GM18526 (cell line): Measurements from ENCODE around the gene RNF157.

Experiments
- POLR2A ChIP-seq: IDR thresholded peaks from 3 replicates; pipeline ENCODE4 v1.6.1; 2011; ENCODE audit not compliant: insufficient read length; ENCODE audit errors: extremely low read depth

Gene RNF157

DNA sequence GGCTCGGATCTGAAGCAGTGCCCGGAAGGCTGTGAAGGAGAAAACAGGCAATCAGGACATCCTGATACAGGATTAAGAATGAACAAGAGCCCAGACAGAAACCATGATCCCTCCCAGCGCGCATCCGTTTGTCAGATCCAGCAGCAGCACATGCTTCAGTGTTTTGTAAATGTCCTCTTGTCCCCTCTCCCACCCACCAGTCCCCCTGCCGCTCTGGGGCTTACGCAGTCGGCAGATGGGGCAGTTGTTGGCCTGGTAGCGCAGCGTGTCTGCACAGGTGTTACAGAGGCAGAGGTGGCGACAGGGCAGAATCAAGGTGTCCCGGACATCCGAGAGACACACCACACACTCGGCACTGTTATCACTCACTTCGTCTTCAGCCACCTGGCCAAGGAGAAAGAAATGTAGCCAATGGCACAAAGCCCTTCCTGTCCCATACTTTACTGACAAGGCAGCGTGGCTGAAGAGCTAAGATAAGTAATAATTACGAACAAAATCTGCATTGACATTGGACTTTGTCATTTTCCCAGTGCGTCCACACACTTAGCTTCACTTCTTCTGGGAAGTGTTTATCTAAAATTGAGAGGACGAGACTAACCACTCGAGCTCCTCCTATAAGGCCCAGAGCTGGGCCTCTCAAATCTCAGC lies 78.5 kb downstream of the RNF157 start:
- TF ChIP-seq POLR2A: no peak

DNA sequence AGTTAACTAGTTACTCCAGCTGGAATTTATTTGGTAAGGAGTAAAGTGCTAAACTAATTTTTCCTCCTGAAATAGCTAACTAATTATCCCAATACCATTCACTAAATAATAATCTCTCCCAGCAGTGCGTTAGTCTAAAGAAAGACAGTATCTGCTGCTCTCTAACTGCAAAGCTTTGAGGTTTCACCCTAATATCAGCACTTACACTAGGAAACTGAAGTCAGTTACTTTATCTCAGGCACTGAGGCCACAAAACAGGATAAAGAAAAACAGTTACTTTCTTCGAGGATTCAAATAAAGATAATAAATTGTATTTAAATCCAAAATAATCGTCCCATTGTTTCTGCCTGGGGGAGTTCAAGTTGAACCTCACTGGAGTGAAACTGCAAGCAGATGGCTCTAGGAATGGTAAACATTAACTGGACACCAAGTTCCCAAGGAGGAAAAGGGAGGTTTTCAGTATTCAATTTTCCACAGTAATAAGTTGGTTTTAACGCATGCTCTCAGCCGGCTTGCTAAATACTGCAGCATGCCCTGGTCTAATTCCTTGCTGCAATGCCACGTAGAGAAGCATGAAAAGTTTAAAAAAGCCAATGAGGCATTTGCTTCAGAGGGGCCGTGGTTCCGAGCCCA lies 79.3 kb downstream of the RNF157 start:
- TF ChIP-seq POLR2A: no peak

DNA sequence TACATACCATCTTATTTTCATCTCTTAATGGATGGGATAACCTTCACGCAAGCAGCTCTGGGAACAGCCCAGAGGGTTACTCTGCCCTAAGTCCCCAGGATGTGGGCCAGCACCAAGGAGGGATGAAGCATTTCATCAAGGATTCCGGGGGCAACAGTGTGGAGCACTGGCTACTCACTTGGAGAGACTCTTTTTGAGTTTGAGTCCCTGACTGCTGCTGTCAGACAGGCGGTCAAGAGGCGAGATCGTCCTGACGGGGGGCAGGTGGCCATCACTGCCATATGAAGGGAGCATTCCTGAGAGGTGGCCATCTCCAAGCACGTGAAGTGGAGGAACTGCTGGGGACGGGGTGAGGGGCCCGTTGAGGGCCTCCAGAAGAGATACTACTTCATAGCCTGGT lies 81.1 kb downstream of the RNF157 start:
- no peak for TF ChIP-seq POLR2A

DNA sequence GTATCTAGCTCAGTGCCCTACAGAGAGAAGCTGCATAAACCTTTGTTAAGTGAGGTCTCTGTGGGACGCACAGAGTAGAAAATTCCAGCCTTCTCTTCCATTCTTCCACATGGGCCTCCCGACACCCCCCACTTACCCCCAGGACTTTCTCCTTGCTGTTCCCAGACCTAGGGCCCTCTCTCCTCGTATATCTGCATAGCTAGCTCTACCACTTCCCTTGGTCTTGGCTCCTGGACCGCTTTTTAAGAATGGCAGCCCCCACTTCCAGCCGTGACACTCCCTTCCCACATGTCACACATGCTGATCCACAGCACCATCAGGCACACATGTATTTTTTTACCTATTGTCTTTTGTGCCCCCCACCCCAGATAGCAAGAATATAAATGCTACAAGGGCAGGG lies 82.5 kb downstream of the RNF157 start:
- no peak for TF ChIP-seq POLR2A

DNA sequence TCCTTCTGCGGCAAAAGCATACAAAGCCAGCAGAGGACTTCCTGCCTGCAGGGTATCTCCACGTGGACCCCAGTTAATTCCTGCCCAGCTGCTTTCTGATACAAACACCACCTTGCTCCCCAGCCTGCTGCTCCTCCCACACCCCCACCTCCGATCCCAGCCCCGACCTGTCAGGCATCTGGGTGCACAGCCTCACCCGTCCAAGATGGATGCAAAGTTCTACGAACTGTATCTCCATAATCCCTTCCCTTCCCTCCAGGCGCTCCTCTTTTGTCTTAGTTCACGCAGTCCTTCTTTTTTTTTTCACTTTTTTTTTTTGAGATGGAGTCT lies 83.7 kb downstream of the RNF157 start:
- TF ChIP-seq POLR2A: no peak

DNA sequence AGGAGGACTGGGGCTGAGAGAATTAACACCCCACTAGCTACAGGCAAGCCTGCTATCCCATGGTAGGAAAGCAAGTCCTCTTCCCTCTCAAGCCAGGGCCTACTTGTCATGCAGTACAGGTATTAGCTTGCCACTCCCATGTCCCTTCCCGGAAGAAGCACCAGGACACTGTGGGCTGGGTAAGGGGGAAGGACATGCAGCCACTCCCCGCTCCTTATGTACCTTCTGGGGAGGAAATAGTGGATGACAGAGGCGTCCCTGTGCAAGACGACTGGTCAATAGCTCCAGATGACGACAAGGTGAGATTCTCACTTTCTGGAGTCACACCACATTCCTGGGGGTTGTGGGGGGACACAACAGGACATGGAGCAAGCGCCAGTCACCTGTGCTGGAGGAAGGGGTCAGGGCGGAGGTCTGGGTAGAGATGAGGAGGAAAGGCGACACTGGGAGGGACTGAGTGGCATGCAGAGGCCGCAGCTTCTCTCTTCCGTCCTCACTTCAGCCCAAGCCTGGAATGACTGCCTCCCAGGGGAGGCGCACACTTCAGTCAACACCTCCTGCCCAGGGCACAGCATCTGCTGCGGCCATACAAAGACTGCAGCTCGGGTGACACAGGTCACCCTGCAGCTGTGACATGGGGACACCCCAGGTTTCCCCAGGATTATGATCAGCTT lies 84.2 kb downstream of the RNF157 start:
- no peak for TF ChIP-seq POLR2A

DNA sequence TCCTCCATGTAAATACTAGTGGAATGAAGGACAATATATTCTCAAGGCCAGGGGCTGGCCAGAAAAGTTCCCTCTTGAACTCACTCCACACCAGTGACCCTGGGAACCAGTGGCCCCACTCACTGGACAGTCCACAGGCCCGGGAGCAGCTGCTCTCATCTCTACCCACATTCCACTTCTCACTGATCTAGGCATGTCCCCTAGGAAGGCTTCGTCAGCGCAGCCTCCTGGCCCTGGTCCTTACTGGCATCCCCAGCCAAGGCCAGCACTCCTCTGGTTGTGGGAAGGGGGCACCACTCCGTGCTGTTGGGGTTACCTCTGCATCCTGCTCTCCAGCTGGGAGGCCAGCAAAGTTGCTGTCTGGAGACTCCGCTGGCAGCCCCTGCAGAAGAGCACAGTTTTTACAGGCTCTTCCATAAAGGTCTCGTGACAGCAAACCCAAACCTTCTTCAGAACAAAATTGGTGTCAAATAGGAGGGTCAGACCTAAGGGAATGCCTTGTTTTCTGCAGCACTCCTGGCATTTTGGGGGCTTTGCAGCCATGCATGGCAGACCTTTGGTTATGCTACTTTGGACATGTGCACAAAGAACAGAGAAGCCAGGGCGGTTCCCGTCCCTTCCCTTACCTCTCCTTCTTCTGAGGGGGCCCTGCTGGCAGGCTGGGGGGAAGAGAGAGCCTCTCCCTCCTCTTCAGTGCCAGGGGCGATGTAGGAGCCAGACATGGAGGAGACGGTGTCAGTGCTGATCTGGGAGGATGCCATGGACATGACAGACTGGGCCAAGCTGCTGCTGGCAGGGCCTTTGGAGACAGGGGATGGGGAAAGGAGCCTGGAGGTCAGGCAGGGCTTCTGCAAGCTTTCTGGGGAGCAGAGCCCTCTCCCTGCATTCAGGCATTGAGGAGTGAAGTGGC lies 85.1 kb downstream of the RNF157 start:
- TF ChIP-seq POLR2A: no peak

DNA sequence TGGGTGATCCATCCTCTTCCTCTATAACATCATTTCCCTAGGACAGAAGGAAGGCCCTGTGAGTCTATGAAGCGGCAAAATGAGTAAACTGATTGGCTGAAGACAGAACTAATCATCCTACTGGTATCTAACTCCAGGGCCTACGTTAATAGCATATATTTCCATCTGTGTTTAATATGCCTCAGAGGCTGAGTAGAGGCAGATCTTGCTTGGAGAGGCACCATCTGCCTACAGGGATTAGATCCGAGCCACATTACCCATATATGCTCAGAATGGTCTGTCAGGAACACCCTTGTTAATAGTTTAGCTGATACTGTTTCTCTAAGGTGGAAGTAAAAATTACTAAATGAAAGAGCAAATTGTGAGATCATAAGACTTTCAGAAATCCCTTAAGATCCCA lies 86.0 kb downstream of the RNF157 start:
- TF ChIP-seq POLR2A: no peak

DNA sequence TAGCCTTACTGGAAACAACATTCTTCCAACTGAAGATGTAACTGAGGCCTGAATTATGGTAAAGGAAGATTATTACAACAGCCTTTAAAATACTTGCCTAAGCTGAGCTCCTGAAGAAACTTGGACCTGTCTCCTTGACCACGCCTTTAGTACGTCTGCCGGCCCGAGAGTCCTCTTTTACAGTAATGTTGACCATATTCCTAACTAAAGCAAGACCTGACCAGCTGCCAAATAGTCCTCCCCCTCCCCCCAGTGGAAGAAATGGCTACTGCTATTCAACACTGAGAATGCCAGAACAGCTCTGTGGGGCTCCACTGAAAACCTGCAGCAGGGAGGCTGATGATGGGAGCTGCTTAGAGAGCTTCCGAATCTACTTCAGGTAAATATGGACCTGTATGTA lies 86.7 kb downstream of the RNF157 start:
- no peak for TF ChIP-seq POLR2A

DNA sequence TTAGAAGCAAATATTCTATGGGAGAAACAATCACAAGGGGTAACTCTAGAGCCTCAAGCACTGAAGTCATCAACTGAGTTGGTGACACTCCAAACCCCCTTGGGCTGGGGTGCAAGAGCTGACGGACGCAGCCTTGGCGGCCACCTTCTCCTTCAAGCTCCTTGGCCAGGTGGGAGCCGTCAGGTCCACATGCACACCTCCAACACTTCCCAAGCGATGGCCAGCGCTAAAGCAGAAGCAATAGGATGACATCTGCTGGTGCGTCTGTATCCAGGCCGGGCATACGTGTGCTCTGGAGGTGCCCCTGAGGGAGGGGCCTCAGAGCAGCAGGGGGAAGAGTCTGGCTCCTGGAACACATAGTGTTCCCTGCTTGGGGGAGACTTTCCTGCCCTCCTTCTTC lies 87.1 kb downstream of the RNF157 start:
- no peak for TF ChIP-seq POLR2A

DNA sequence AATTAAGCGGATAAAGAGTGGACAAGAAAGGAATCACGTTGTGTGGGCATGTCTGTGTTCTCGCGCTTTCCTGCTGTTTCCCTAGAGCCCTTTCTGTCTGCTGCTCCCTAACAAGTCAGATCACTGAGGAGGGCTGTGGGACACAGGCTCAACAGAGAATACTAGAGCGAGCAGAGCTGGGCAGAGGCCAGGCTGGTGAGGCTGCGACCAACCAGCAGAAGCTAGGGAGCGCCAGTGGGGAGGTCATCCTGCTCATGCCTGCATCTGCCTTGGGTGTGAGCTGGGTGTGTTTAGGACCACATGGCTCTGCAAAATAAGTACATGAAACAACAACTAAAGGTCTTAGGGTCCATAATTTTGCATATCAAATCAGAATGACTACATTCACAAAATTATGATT lies 87.7 kb downstream of the RNF157 start:
- TF ChIP-seq POLR2A: no peak

DNA sequence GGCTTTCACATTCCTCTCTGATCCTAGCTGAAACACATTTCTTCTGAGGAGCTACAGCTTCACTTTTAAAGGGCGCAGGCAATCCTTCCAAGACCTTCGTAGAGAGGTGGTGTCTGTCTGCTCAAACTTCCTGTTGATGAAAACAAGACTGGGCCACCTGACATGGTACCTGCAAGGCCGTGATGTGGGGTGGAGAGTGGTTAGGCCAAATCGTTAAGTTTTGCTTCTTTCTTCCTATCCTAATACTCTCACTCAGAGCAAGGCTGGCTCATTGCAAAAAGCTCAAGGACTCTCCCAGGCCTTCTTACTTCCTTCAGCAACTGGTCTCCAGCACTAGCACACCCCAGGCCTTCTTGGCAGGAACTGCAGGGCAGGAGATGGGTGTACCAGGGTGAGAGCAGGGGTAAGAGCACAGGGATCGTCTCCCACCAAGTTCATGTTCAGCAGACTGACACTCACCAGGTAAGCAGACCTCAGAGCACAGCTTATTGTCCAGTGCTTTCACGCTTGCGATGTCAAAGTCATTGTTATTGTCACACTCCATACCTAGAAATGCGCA lies 88.3 kb downstream of the RNF157 start:
- no peak for TF ChIP-seq POLR2A

DNA sequence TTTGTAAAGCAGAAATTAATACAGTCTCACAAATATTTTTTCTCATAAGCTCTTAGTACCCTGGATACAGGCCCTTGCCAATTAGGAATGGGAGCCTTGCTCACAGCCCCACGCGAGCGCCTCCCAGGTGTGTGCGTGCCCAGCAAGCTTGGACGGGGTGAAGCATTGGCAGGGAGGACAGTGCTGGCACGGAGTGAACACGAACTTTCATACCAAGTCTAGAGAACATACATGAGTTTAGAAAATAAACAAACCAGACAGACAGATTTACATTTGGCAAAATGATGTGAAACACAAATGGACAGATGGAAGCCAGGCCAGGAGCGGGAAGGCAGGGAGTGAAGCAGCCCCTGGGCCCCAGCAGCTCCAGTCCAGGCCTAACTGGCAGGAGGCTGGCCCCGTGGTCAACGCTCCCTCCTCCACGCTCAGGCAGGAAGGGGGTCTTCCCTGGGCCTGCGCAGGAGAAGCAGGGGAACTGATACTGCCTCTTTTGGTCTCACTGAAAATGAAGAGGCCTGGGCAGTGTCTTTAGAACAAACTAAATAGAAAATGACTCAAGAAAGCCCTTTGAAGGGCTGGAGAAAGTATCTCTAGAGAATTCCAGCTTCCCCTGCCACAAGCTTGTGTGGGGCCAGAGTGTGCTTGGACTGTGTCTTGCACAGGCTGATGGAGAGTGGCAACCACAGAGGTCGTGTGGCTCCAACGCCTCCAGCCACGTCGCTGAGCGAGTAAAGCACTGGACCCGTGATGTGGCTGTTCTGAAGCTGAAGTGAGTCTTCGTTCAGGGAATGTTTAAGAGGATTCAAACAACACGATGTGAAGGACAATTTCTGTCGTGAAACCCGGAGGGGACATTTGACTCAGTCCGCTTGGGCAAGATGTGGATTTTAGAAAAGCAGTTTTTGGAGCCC lies 89.3 kb downstream of the RNF157 start:
- TF ChIP-seq POLR2A: no peak

DNA sequence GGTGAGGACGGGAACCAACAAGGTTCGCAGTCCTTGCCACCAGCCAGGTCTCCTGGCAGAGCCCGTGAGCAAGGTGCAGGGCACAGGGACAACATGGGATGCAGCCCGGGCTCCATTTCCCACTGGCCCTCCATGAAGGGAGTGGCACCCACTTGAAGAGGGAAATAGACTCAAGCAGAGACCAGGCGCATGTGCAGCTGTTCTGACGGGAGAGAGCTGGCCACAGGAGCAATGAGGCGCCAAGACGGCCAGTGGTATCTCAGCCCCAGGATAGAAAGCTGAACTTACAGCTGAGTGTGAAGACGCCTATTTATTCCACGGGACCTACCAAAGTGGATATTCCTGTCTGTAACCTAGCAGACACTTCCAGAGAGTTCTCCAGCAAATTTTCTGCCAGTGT lies 91.1 kb downstream of the RNF157 start:
- TF ChIP-seq POLR2A: no peak

DNA sequence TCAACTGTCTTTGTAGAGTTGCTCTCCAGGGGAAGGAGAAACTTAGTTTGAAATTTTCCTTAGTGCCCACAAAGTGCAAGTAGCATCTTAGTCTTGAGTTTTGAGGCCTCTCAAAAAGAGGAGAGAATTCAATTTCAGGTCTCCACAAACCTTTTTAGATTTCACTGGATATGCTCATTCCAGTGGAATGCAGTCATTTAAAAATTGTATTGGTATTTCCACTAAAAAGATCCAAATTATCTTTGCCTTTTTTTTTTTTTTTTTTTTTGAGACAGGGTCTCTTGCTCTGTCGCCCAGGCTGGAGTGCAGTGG lies 92.3 kb downstream of the RNF157 start:
- TF ChIP-seq POLR2A: no peak
